K562 (cell line): ENCODE results near the gene CDC42SE2. TPM values are rescaled to one million over a fixed set of nuclear protein-coding genes. Genes with fewer than 3 reads are reported as not detected.
A peak's percentile ranks its signal among the peaks of the same experiment; 100 is the strongest.

Source experiments
- CBX5 ChIP-seq: IDR thresholded peaks from 2 replicates; pipeline ENCODE4 v1.6.1; 2014; ENCODE audit warnings: low read depth, borderline replicate concordance
- CREBBP ChIP-seq: IDR thresholded peaks from one replicate; pipeline ENCODE4 v1.6.1; 2012; ENCODE audit warnings: low read depth, mild to moderate bottlenecking, control low read depth, inconsistent platforms, low read length
- HDAC1 ChIP-seq, 2 experiments: fragments of 450-650 bp; IDR thresholded peaks; 2 replicates each; pipeline ENCODE4 v1.6.1; 2016 to 2017; ENCODE audit warnings: inconsistent platforms in 1 of 2, mild to moderate bottlenecking in 1 of 2, moderate library complexity in 1 of 2
- HNRNPLL ChIP-seq: fragments of 200-400 bp; formaldehyde crosslinking; IDR thresholded peaks from 2 replicates; pipeline ENCODE4 v1.6.1; 2017; ENCODE audit warnings: low read length, low read depth, mild to moderate bottlenecking; ENCODE audit not compliant: poor library complexity, severe bottlenecking
- KLF16 ChIP-seq: IDR thresholded peaks from 2 replicates; pipeline ENCODE4 v1.6.1; 2016; ENCODE audit warnings: antibody characterized with exemption
- MAFG ChIP-seq: fragments of 450-650 bp; conservative IDR thresholded peaks from 2 replicates; pipeline ENCODE4 v1.6.1; 2016; ENCODE audit warnings: missing genetic modification characterization, missing compliant biosample characterization
- NFE2 ChIP-seq: IDR thresholded peaks from 2 replicates; pipeline ENCODE4 v1.6.1; 2014; ENCODE audit warnings: antibody characterized with exemption, low read depth
- NONO ChIP-seq, 2 experiments: fragments of 200-400 bp in 1 of 2; fragments of 450-650 bp in 1 of 2; formaldehyde crosslinking in 1 of 2; IDR thresholded peaks; 2 replicates each; pipeline ENCODE4 v1.6.1; 2017; ENCODE audit warnings: low read depth in 2 of 2, mild to moderate bottlenecking in 2 of 2, moderate library complexity in 2 of 2, low read length in 1 of 2
- NR2C1 ChIP-seq, 2 experiments: fragments of 450-650 bp; IDR thresholded peaks; 2 replicates each; pipeline ENCODE4 v1.6.1; 2017; ENCODE audit warnings: mild to moderate bottlenecking in 2 of 2, antibody characterized with exemption in 1 of 2, inconsistent platforms in 1 of 2, missing compliant biosample characterization in 1 of 2, missing genetic modification characterization in 1 of 2
- TRIM24 ChIP-seq, 2 experiments: fragments of 450-650 bp; IDR thresholded peaks; 2 replicates each; pipeline ENCODE4 v1.6.1; 2016
- XRCC5 ChIP-seq: fragments of 200-400 bp; formaldehyde crosslinking; IDR thresholded peaks from 2 replicates; pipeline ENCODE4 v1.6.1; 2017; ENCODE audit warnings: low read depth, mild to moderate bottlenecking, low read length
- ZNF197 ChIP-seq: fragments of 200-800 bp; sonication (Bioruptor generic); IDR thresholded peaks from 2 replicates; pipeline ENCODE4 v1.6.1; 2016; ENCODE audit warnings: low read depth, missing genetic modification characterization, missing compliant biosample characterization
- ZNF24 ChIP-seq: fragments of 450-650 bp; IDR thresholded peaks from 2 replicates; pipeline ENCODE4 v1.6.1; 2016
- polyA plus RNA-seq, 8 experiments: library from polyadenylated mRNA; depleted of rRNA in 4 of 8; stranded (reverse) in 5 of 8; unstranded in 3 of 8; fragments of >200 nt; fragmentation: Nextera tagmentation in 2 of 8; fragmentation: Illumina TruSeq in 1 of 8; extraction: Ambion mirVana in 2 of 8; extraction: Trizol in 1 of 8; gene quantifications; 2 replicates each; pipeline versions ENCODE4 v1.2.1 to v1.2.3, GENCODE V29; 2011 to 2014; ENCODE audit warnings: inconsistent platforms in 1 of 8, missing spikeins in 1 of 8
- total RNA-seq, 7 experiments: library from RNA; depleted of rRNA in 6 of 7; stranded (reverse); fragments of >200 nt in 6 of 7; fragmentation: Illumina TruSeq in 2 of 7; extraction: Trizol in 2 of 7; gene quantifications; 2 replicates each; pipeline versions ENCODE4 v1.2.1 to v1.2.3, GENCODE V29; 2011 to 2021; ENCODE audit warnings: low replicate concordance in 1 of 7
- TF ChIP-seq, protein P1 (sequence below): fragments of 250-450 bp; sonication (Bioruptor Pico); IDR thresholded peaks from 2 replicates; pipeline ENCODE4 v1.4.0; 2020
- TF ChIP-seq, protein P2 (sequence below): sonication (generic); formaldehyde crosslinking; IDR thresholded peaks from 2 replicates; pipeline ENCODE4 v1.8.1; 2023; ENCODE audit warnings: missing genetic modification reagents, mild to moderate bottlenecking, borderline replicate concordance
- TF ChIP-seq, protein P3 (sequence below): sonication (generic); formaldehyde crosslinking; IDR thresholded peaks from 2 replicates; pipeline ENCODE4 v1.5.0; 2020; ENCODE audit warnings: missing genetic modification reagents
- TF ChIP-seq, protein P4 (sequence below): sonication (generic); formaldehyde crosslinking; IDR thresholded peaks from 2 replicates; pipeline ENCODE4 v1.4.0; 2020; ENCODE audit warnings: mild to moderate bottlenecking, missing genetic modification reagents
- TF ChIP-seq, protein P5 (sequence below): sonication (generic); formaldehyde crosslinking; IDR thresholded peaks from 2 replicates; pipeline ENCODE4 v1.8.1; 2023; ENCODE audit warnings: mild to moderate bottlenecking, missing genetic modification reagents

Gene CDC42SE2
- total and polyA plus RNA-seq, 9 of the 15 experiments (the other 6 are each of a cell fraction or from before 2014, with no cell fraction given) = 24.8 to 44.3 (median 32.7) TPM

DNA sequence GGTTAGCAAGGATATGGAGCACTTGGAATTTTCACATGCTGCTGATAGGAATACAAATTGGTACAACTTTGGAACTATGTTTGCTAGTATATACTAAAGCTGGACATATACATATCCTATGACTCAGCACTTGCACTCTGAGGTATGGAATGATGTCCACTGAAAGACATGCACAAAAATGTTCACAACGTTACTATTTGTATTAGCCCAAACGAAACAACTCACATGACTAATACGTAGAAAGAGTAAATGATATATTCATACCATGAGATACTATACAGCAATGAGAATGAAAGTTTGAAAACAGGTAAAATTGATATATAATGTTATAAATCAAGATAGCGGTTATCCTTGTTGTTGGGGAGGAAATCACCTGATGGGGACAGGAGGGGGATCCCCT lies 45.5 kb upstream of the CDC42SE2 start (continued):
- TF ChIP-seq NONO (IDR thresholded peaks at IDR 0.05; ENCODE audit: low read depth in 2 of 2, low read length in 1 of 2) = no peak
- TF ChIP-seq, protein P1, sequence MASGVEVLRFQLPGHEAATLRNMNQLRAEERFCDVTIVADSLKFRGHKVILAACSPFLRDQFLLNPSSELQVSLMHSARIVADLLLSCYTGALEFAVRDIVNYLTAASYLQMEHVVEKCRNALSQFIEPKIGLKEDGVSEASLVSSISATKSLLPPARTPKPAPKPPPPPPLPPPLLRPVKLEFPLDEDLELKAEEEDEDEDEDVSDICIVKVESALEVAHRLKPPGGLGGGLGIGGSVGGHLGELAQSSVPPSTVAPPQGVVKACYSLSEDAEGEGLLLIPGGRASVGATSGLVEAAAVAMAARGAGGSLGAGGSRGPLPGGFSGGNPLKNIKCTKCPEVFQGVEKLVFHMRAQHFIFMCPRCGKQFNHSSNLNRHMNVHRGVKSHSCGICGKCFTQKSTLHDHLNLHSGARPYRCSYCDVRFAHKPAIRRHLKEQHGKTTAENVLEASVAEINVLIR (CRISPR knock-in tag) = no peak
- TF ChIP-seq KLF16 = no peak
- TF ChIP-seq ZNF24 = no peak
- TF ChIP-seq, protein P2, sequence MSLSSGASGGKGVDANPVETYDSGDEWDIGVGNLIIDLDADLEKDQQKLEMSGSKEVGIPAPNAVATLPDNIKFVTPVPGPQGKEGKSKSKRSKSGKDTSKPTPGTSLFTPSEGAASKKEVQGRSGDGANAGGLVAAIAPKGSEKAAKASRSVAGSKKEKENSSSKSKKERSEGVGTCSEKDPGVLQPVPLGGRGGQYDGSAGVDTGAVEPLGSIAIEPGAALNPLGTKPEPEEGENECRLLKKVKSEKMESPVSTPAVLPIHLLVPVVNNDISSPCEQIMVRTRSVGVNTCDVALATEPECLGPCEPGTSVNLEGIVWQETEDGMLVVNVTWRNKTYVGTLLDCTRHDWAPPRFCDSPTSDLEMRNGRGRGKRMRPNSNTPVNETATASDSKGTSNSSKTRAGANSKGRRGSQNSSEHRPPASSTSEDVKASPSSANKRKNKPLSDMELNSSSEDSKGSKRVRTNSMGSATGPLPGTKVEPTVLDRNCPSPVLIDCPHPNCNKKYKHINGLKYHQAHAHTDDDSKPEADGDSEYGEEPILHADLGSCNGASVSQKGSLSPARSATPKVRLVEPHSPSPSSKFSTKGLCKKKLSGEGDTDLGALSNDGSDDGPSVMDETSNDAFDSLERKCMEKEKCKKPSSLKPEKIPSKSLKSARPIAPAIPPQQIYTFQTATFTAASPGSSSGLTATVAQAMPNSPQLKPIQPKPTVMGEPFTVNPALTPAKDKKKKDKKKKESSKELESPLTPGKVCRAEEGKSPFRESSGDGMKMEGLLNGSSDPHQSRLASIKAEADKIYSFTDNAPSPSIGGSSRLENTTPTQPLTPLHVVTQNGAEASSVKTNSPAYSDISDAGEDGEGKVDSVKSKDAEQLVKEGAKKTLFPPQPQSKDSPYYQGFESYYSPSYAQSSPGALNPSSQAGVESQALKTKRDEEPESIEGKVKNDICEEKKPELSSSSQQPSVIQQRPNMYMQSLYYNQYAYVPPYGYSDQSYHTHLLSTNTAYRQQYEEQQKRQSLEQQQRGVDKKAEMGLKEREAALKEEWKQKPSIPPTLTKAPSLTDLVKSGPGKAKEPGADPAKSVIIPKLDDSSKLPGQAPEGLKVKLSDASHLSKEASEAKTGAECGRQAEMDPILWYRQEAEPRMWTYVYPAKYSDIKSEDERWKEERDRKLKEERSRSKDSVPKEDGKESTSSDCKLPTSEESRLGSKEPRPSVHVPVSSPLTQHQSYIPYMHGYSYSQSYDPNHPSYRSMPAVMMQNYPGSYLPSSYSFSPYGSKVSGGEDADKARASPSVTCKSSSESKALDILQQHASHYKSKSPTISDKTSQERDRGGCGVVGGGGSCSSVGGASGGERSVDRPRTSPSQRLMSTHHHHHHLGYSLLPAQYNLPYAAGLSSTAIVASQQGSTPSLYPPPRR = no peak
- no peak for TF ChIP-seq NR2C1 (IDR thresholded peaks at IDR 0.05)
- TF ChIP-seq NR2C1 (tag; IDR thresholded peaks at IDR 0.05) = no peak
- TF ChIP-seq ZNF197 (CRISPR knock-in tag) = no peak
- no peak for TF ChIP-seq XRCC5
- no peak for TF ChIP-seq HDAC1 (IDR thresholded peaks at IDR 0.05)
- TF ChIP-seq HNRNPLL = no peak
- no peak for TF ChIP-seq CBX5
- no peak for TF ChIP-seq CREBBP
- TF ChIP-seq, protein P3, sequence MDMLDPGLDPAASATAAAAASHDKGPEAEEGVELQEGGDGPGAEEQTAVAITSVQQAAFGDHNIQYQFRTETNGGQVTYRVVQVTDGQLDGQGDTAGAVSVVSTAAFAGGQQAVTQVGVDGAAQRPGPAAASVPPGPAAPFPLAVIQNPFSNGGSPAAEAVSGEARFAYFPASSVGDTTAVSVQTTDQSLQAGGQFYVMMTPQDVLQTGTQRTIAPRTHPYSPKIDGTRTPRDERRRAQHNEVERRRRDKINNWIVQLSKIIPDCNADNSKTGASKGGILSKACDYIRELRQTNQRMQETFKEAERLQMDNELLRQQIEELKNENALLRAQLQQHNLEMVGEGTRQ (CRISPR knock-in tag) = no peak
- TF ChIP-seq TRIM24 (IDR thresholded peaks at IDR 0.05) = no peak
- TF ChIP-seq, protein P4, sequence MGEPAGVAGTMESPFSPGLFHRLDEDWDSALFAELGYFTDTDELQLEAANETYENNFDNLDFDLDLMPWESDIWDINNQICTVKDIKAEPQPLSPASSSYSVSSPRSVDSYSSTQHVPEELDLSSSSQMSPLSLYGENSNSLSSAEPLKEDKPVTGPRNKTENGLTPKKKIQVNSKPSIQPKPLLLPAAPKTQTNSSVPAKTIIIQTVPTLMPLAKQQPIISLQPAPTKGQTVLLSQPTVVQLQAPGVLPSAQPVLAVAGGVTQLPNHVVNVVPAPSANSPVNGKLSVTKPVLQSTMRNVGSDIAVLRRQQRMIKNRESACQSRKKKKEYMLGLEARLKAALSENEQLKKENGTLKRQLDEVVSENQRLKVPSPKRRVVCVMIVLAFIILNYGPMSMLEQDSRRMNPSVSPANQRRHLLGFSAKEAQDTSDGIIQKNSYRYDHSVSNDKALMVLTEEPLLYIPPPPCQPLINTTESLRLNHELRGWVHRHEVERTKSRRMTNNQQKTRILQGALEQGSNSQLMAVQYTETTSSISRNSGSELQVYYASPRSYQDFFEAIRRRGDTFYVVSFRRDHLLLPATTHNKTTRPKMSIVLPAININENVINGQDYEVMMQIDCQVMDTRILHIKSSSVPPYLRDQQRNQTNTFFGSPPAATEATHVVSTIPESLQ (CRISPR knock-in tag) = no peak
- TF ChIP-seq NFE2 = peak; percentile 75
- TF ChIP-seq, protein P5, sequence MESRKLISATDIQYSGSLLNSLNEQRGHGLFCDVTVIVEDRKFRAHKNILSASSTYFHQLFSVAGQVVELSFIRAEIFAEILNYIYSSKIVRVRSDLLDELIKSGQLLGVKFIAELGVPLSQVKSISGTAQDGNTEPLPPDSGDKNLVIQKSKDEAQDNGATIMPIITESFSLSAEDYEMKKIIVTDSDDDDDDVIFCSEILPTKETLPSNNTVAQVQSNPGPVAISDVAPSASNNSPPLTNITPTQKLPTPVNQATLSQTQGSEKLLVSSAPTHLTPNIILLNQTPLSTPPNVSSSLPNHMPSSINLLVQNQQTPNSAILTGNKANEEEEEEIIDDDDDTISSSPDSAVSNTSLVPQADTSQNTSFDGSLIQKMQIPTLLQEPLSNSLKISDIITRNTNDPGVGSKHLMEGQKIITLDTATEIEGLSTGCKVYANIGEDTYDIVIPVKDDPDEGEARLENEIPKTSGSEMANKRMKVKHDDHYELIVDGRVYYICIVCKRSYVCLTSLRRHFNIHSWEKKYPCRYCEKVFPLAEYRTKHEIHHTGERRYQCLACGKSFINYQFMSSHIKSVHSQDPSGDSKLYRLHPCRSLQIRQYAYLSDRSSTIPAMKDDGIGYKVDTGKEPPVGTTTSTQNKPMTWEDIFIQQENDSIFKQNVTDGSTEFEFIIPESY (CRISPR knock-in tag) = no peak
- peak; percentile 61 for TF ChIP-seq MAFG (tag)
